HTR-8/SVneo (cell line): ENCODE measurements around the gene COPS8.

ENCODE experiments used
- DNase-seq: peaks from one replicate; pipeline ENCODE4 v3.0.0; 2011; ENCODE audit warnings: low spot score, mixed read lengths; ENCODE audit not compliant: insufficient read length
- FAIRE-seq: peaks from 2 replicates; lab custom pipeline; 2011; peaks lifted over from hg19 to GRCh38; lab: Jason Lieb, UNC

Gene COPS8

DNA sequence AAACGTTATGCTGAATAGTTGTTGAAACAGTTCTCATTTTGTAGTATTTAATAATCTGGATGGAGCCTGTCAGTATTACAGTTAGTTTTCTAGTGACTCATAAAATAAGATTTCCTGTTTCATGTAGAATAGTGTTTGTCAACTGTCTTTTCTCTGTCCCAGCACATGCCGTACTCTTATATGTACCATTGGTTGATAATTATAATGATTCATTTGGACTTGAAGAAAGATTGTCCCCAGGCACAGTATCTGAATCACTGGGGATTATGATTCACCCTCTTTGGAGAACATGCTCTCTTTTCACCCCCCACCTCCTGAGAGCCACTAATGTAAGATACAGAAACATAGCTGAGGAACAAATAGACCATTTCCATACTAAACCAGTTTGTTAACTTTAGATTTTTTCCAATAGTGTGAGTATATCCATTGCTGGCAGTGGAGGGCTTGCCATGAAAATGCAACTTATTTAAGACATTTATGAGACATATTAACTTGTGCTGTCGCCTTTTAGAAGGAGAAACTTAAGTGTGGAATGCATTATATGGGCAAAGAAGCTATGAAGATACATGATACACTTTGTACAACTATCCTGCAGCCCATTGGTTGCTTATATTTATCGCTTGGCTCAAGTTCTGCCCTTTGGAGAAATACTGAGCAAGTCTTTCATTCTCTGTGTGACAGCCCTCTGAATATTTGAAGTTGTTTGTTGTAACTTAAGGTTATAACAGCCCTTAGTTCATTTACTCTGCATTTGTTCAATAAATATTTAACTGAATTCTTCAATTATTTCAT lies 12.4 kb downstream of the COPS8 start:
- DNase-seq, result no peak
- FAIRE-seq, result peak; percentile 9

DNA sequence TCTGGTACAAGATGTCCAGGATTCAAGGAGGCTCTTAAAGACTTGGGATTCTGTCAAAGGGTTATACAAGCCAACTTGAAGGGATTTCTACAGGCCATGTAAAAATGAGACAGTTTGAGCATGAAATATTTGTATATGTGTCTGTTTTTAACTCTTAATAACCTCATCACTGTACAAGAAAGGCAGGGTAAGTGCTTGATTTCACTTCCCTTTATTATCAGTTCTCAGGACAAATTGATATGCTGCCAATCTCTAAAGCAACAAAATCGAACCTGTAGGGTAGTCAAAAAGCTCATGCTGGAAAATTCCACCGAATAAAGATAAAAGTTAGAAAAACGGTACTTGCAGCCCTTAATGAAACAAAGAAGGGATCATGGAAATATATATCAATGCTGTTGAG lies 14.1 kb downstream of the COPS8 start:
- FAIRE-seq (no peak), DNase-seq (no peak)

DNA sequence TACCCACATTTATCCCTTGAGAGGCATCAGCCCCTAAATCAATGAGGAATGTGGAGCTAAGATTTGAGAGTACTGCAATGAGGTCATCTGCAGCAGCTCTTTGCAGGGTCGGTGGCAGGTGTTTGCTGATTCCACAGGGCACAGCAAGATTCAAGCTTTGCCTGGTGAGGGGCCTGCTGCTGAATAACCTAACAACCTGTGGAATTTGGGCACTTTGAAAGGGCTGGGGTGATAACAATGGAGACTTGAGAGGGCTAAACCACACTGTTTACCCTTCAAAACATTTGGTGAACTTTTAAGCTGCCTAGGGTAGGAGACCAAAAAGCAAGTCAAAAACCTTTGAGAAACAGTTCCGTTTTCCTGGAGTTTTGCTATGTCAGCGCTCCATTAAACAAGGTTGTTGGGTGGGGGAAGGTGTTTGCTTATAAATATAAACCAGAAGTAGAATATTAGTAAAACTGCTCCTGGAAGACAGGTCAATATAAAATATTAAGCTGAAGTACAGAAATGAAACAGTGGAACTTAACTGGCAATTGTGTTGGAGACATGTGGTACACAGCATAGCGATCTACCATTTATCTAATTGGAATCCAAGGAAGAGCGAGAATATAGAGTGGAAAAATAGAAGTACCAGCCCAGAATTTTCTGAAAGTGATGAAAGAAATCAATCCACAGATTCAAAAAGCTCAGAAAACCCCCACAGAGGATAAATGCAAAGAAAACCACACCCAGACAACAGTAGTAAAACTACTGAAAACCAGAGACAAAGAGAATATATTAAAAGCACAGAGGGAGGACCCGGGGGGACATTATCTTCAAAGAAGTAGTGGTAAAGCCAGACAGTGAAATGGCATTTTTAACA lies 15.7 kb downstream of the COPS8 start:
- no peak for FAIRE-seq
- no peak for DNase-seq

DNA sequence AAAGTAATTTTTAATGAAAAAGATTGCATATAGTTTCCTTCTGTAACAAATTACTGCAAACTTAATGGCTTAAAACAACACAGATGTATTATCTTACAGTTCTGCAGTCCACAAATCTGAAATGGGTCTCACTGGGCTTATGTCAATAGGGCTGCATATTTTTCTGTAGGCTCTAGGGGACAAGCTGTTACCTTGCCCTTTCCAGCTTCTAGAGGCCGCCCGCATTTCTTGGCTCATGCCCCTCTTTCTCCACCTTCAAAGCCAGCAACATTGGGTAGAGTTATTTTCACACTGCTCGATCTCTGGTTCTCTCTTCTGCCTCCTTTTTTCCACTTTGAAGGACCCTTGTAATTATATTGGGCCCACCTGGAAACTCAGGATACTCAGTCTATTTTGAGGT lies 16.7 kb downstream of the COPS8 start:
- DNase-seq, result no peak

DNA sequence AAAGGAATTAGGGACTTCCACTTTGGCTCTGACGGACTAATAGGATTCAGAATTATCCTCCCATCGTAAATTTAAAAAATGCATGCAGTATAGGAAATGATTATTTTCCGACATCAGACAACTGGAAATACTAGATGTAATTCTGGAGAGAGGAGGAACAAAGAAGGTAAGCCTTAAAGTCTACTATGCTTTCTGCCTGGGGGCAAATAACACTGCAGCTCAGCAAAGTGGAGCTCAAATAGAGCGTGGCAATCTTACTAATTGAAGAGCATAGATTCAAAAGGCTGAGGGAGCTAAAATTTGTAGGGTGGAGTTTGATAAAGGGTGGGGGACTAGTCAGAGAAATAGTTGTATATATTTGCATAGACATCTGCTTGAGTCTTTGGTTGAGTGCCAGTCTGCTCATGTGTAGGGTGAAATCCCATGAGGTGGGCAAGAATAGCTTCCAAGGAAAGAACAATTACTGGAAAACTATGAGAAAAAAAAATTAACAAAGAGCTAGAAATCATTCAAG lies 23.8 kb downstream of the COPS8 start:
- DNase-seq, result no peak
- FAIRE-seq, result no peak

More for the DNA sequence above, 16.7 kb downstream of the COPS8 start:
- FAIRE-seq, result no peak

DNA sequence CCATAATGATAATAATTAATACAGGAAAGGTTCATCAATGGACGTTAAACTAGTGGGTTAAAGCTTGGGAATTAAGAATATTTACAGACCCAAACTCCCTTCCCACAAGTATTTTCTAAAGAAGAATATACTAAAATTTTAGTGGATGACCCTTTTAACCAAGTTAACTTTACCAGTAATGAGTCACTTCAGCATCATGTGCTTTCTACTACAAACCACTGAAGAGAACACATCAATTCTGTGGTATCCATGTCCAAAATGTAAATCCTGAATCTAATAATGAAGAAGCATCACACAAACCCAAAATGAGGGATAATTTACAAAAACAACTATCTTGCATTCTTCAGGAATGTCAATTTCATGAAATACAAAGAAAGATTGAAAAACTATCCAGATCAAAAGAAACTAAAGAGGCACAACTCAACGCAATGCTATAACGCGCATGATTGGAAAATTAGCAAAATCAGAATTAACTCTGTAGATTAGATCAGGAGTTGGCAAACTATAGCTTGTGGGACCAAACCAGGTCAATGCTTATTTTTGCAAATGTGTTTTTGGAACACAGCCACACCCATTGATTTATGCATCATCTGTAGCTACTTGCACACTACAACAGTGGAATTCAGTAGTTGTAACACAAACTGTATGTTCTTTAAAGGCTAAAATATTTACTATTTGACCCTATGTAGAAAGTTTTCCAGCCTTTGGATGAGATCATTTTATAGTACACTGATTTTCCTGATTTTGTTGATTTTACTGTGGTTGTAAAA lies 27.5 kb downstream of the COPS8 start:
- no peak for DNase-seq
- no peak for FAIRE-seq

DNA sequence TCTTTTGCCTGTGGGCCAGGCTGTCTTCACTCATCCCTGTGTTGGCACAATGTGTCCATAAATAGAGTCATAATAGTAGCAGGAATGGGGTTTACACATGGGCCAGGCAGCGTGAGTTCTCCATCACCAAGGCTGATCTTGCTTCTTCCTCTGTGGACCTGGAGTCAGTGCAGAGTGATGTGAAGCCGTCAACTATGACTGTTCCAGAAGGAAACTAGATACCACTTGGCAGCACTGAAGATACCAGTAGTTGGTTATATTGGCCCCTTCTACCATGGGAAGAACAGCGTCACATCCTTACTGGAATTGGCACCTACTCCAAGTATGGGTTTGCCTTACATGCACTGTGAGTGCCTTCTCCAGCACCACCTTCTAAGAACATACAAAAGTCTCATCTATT lies 30.2 kb downstream of the COPS8 start:
- DNase-seq, result no peak

DNA sequence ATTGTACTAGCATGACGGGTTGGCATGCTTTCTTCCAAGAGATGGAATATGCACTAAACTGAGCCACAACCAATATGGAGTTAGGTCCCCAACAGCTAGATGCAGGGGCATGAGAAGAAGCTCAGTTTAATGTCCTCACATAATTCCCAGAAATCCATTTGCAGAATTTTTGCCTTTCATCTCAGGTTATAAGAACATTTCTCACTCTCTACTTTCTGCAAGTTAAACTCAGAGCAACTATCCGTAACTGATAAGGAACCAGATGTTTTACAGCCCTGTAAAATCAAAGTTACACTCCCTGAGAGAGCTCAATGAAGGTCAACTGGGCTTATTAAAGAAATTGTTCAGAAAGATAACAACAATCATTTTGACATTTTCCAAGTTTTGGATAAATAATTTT lies 30.7 kb downstream of the COPS8 start:
- DNase-seq (no peak), FAIRE-seq (no peak)

More for the DNA sequence above, 30.2 kb downstream of the COPS8 start:
- FAIRE-seq, result no peak

DNA sequence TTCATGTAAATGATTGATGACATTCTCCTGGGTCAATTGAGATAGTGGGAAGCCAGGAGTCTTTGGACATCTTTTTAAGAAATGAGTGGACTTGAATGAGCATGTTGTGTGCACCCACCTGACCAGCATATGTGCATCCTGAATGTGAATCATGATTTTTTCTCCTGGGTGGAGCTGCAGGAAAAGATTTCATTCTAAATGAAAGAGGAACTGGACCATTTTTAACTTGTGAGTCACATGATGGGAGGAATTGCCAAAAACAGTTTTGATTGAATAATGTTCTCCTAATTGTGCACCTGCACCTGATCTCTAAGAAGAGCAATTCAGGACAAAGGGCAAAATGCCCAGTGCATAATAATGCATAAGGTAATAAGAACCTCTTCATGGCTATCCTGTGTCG lies 32.3 kb downstream of the COPS8 start:
- no peak for FAIRE-seq
- no peak for DNase-seq

DNA sequence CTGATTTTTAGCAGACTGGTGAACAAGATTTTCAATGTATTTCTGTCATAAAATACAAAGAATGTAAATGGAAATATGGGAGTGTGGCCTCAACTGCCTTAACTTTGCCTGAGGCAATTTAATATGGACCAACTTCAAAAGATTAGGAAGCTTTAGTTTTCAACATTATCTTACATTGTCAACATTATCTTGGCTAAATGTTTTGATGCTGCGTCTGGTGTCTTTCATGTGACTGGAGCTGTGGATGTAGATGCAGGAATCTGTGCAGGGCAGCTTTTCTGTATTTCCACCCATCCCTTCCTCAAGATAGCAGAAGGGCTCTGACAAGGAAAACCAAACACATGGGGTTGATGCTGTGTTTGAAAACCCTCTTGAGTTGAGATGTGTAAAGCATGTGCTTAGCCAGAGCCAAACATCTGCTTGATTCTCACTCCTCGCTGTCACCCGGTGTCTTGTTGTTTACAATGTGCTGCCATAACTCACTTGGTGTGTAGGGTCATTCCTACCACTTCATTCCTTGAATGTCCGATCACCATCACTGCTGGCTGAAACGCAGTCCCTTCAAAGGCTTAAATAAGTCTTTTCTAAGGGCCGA lies 33.0 kb downstream of the COPS8 start:
- no peak for DNase-seq
- no peak for FAIRE-seq

DNA sequence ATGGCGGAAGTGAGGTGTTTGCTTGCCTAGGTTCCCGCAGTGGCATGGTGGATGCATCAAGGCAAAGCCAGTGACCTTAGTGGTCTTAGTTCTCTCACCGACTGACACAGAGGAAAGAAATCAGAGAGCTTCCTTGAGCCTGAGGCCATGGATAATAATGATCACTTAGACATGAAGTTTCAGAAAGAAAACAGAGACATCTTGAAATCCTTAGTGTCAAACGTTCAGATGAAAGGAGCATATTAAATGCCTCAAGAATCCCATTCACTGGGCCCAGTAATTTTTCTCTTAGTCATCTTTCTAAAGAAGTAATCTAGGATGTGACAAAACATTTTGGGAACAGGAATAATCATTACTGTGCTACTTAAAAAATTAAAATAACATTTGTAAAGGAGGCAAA lies 35.2 kb downstream of the COPS8 start:
- FAIRE-seq, result no peak
- no peak for DNase-seq

DNA sequence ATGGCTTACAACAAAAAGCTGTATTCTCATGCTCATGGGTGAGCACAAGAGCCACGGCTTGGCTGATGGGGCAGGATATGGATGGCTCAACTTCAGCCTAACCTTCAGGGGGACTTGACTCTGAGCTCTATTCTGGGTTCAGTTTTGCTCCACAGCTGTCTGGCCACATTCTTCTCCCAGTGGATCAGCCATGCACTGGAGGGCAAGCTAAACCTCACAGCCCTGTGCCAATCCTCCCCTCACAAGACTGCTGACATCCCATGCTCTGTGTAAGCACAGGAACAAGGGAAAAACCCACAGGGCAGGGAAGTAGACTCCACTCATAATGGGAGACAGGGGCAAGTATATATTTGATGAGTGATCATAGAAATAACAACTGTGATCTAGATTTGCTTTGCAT lies 35.6 kb downstream of the COPS8 start:
- no peak for DNase-seq
- no peak for FAIRE-seq

DNA sequence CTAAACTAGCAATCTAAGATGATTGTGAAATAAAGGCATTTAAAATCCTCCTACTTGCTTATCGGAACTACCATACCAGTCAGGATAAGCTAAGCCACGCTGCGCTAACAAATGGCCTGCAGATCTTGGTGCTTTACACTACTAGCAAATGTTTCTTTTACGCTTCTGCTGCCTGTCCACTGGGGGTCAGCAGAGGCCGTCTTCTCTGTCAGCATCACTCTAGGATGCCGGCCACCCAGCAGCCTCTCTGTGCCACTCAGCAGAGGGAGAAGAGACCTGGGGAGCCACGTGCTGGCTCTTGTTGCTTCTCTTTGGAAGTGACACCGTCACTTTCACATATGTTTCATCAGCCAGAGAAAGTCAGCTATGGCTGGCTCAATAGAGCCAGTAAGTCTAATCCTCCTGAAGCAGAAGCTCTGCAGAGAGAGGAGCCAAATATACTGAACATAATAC lies 36.6 kb downstream of the COPS8 start:
- DNase-seq (peak; percentile 56), FAIRE-seq (no peak)

DNA sequence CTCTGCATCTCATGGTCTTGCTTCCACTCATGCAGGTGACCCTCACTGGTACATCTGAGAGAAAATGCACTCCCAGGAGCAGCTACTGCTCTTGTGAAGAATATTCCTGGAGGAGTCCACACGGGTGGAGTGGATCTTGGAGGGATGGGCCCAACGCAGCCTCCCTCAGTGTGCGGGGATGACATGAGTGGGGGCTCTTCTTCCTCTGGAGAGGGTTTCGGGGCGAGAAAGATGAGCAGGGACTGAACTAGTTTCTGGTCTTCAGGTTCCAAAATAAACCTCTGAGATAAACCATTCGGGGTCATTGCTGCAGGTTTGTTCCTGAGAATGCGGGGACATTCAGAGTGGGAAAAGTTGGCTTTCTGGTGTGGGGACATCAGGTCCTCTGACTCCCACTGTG lies 39.1 kb downstream of the COPS8 start:
- FAIRE-seq (no peak), DNase-seq (no peak)

DNA sequence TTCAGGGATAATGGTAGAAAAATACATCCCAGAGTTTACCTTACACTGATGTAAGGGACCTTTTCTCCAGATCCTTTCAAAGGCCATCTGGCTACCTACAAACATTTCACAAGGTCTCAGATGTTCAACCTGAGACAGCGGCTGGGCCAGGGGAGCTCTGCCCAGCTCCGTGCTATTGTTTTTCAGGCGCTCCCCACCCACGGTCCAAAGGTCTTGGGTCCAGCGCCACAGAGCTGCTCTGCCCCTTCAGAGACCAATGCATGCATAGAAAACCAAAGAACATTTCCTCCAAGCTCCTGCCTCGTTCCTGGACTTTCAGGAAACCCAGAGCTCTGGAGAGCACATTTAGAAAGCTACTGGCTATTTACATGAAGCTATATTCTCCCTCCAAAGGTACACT lies 40.3 kb downstream of the COPS8 start:
- no peak for DNase-seq
- FAIRE-seq, result no peak

DNA sequence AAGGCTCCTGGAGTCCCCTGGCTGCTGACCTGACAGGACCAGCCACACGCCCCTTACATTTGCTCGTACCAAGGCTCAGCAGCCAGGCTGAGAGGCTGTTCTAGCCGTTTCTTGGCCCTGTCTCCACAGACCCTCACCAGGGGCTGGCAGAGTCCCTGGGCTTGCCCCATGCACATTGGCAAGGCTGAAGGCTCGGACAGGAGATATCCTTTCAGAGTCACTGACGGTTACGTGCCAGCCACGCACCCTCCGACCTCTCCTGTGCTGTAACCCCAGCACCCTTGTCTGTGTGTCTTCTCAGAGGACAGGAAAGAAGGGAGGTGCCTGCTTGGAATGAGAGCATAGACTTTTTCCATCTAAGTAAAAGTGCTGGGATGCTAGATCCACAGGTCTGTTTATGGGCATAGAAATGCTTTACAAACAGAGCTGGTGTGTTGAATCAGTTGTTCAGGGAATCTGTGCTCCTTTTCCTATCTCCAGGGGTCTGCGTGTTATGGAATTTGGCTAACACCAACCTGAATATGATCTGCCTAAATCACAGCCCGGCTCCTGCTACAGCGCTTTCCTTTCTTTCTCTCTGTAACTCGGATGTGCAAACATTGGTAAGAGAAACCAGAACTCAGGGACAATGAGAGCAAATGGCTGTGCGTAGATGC lies 41.0 kb downstream of the COPS8 start:
- no peak for FAIRE-seq

DNA sequence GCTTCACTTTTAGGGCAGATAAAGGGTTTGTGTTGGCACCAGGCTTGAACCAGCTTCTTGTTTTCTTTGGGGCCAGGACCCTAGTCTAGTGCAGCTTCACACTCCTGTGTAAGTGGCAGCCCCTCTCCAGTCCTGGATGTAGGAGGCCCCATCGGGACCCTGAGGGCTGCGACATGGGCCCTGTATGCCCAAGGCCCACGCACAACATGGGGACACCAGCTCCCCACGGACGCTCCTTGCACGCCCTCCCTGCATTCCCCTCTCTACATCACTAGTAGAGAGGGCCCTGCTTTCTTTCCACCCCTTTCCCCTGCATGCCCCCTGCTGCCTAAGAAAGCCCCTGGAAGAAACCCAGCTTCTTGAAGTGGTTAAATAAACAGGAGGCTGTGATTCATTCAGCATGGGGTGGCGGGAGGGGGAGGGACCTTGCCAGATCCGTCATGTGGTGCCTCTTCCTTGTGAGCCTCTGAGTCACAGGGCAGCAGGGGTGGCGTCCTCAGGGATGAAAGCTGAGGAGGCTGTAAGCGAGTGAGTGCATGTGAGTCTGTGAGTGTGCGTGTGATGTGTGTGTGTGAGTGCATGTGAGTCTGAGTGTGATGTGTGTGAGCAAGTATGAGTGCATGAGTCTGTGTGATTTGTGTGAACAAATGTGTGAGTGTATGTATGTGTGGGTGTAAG lies 42.5 kb downstream of the COPS8 start:
- FAIRE-seq (peak; percentile 98), DNase-seq (peak; percentile 89)

More for the DNA sequence above, 41.0 kb downstream of the COPS8 start:
- no peak for DNase-seq

DNA sequence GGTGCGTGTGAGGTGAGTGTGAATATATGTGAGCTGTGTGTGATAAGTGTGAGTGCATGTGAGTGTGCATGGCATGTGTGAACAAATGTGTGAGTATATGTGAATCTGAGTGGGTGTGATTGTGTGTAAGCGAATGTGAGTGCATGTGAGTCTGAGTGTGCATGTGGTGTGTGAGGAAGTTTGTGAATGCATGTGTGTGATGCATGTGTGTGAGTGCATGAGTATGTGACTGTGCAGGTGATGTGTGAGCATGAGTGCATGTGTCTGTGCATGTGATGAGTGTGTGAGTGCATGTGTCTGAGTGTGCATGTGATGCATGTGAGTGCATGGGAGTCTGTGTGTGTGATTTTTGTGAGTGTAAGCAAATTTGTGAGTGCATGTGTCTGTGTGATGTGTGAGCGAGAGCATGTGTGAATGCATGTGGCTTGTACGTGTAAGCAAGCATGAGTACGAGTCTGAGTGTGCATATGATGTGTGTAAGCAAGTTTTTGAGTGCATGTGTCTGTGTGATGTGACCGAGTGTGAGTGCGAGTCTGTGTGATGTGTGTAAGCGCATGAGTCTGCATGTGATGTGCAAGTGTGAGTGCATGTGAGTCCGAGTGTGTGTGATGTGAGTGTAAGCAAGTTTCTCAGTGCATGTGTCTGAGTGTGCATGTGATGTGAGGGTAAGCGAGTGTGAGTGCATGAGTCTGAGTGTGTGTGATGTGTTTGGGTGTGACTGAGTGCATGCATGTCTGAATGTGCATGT lies 43.3 kb downstream of the COPS8 start:
- DNase-seq (no peak), FAIRE-seq (no peak)
